ENCODE data around the gene HEG1.
A peak's percentile ranks its signal among the peaks of the same experiment; 100 is the strongest.
"Not testable (repeated sequence)": the region's sequence is repeated elsewhere in the genome, so short reads cannot be mapped to it uniquely, and the experiment has no call there.

HEG1 gene

GRCh38 chr3:125055913-125056745, at the start of gene HEG1:
Gene HEG1, minus strand, starts transcription at chr3:125055997. Its CDS starts 107 bp downstream, at chr3:125055890.
- DNase-seq (ENCODE audit: low read depth), result peak; percentile 74

- DNase-seq (ENCODE audit: low read depth), result no peak
Observed at GRCh38 chr3:125105116-125105515, 49.3 kb upstream of the HEG1 start.

GRCh38 chr3:125104639-125105038, 48.8 kb upstream of the HEG1 start:
- no peak for DNase-seq (ENCODE audit: low read depth)

- DNase-seq (ENCODE audit: low read depth), result no peak
Observed at GRCh38 chr3:125103406-125103805, 47.6 kb upstream of the HEG1 start.

- no peak for DNase-seq (ENCODE audit: low read depth)
Observed at GRCh38 chr3:125102470-125102869, 46.7 kb upstream of the HEG1 start.

GRCh38 chr3:125098611-125099291, 43.0 kb upstream of the HEG1 start:
- DNase-seq (ENCODE audit: low read depth), result no peak

GRCh38 chr3:125090649-125091048, 34.9 kb upstream of the HEG1 start:
- DNase-seq (ENCODE audit: low read depth), result no peak

GRCh38 chr3:125087768-125088391, 32.1 kb upstream of the HEG1 start:
- no peak for DNase-seq (ENCODE audit: low read depth)

GRCh38 chr3:125085166-125085565, 29.4 kb upstream of the HEG1 start:
- no peak for DNase-seq (ENCODE audit: low read depth)

GRCh38 chr3:125083776-125084175, 28.0 kb upstream of the HEG1 start:
- DNase-seq (ENCODE audit: low read depth), result no peak

- not testable (repeated sequence) for DNase-seq (ENCODE audit: low read depth)
Observed at GRCh38 chr3:125082339-125082738, 26.5 kb upstream of the HEG1 start.

GRCh38 chr3:125080077-125080476, 24.3 kb upstream of the HEG1 start:
- DNase-seq (ENCODE audit: low read depth), result no peak

- DNase-seq (ENCODE audit: low read depth), result no peak
Observed at GRCh38 chr3:125079675-125080045, 23.9 kb upstream of the HEG1 start.

- no peak for DNase-seq (ENCODE audit: low read depth)
Observed at GRCh38 chr3:125078951-125079674, 23.3 kb upstream of the HEG1 start.

- no peak for DNase-seq (ENCODE audit: low read depth)
Observed at GRCh38 chr3:125077864-125078263, 22.1 kb upstream of the HEG1 start.

GRCh38 chr3:125076464-125076863, 20.7 kb upstream of the HEG1 start:
- DNase-seq (ENCODE audit: low read depth), result no peak

- no peak for DNase-seq (ENCODE audit: low read depth)
Observed at GRCh38 chr3:125075738-125076137, 19.9 kb upstream of the HEG1 start.

GRCh38 chr3:125073390-125073905, 17.7 kb upstream of the HEG1 start:
- no peak for DNase-seq (ENCODE audit: low read depth)

GRCh38 chr3:125072749-125073389, 17.1 kb upstream of the HEG1 start:
- DNase-seq (ENCODE audit: low read depth), result no peak

GRCh38 chr3:125072301-125072700, 16.5 kb upstream of the HEG1 start:
- no peak for DNase-seq (ENCODE audit: low read depth)

GRCh38 chr3:125069968-125070745, 14.4 kb upstream of the HEG1 start:
- no peak for DNase-seq (ENCODE audit: low read depth)

Measured in stimulated activated CD8-positive, alpha-beta memory T cell treated with anti-CD3 and anti-CD28 coated beads, Interleukin-12 subunit alpha, Interleukin-12 subunit beta, amount 100 ng/mL, for 4 hours (primary cell).